Uterus (tissue), 4 donors: ENCODE measurements around the gene INPP5A. TPM values are rescaled to one million over a fixed set of nuclear protein-coding genes. Genes with fewer than 3 reads are reported as not detected.

ENCODE experiments used
- DNase-seq, 2 donors: peaks; one replicate each; pipeline ENCODE4 v3.0.0-alpha.2; 2019 to 2020
- H3K27ac ChIP-seq, 2 donors: fragments of 200-600 bp; sonication (generic); 1 replicate in 1 of 2; 2 replicates in 1 of 2; pipeline ENCODE4 v1.5.1; 2016 to 2018
- H3K27me3 ChIP-seq, 2 donors: fragments of 200-600 bp; sonication (generic); one replicate each; pipeline ENCODE4 v1.5.1; 2018 to 2019; ENCODE audit warnings: control low read depth in 1 of 2
- H3K36me3 ChIP-seq, 2 donors: fragments of 200-600 bp; sonication (generic); one replicate each; pipeline ENCODE4 v1.5.1; 2019; ENCODE audit warnings: control low read depth in 1 of 2
- H3K4me1 ChIP-seq, 2 donors: fragments of 200-600 bp; sonication (generic); one replicate each; pipeline ENCODE4 v1.5.1; 2018 to 2019; ENCODE audit warnings: control low read depth in 1 of 2
- H3K4me3 ChIP-seq, 2 donors: fragments of 200-600 bp; sonication (generic); 1 replicate in 1 of 2; 2 replicates in 1 of 2; pipeline ENCODE4 v1.5.1; 2018 to 2019; ENCODE audit warnings: mild to moderate bottlenecking in 1 of 2
- H3K9me3 ChIP-seq, 2 donors: fragments of 200-600 bp; sonication (generic); one replicate each; pipeline ENCODE4 v1.5.1; 2019; ENCODE audit warnings: control low read depth in 1 of 2
- CTCF ChIP-seq, 4 experiments: fragments of 200-600 bp in 2 of 4; fragments of 450-650 bp in 2 of 4; sonication (generic) in 2 of 4; IDR thresholded peaks; one replicate each; pipeline ENCODE4 v1.5.1; 2016 to 2019; ENCODE audit warnings: antibody characterized with exemption in 4 of 4, mild to moderate bottlenecking in 2 of 4, moderate library complexity in 1 of 4
- POLR2A ChIP-seq, 2 donors: fragments of 450-650 bp; IDR thresholded peaks; one replicate each; pipeline ENCODE4 v1.6.1; 2016; ENCODE audit warnings: antibody characterized with exemption in 2 of 2, mild to moderate bottlenecking in 1 of 2, moderate library complexity in 1 of 2
- intact Hi-C: fragments of 100-400 bp; cut with DNase I; formaldehyde crosslinking; loops from one replicate; pipeline ENCODE4 v1.15.1; 2023; ENCODE audit warnings: low total_unique reads
- total RNA-seq, 4 donors: library from RNA; depleted of rRNA in 3 of 4; stranded (reverse); fragments of >200 nt in 3 of 4; gene quantifications; one replicate each; pipeline versions ENCODE4 v1.1.0 to v1.2.4, GENCODE V29; 2014 to 2023
- donor health status: DM: yes; HTN: yes; CAD: no.

The INPP5A gene
- total RNA-seq, 4 donors from 2014 or later = 22.5 to 160 (median 93.2) TPM

- Histone ChIP-seq H3K27ac (no peak overlapping the region), H3K4me3 (no peak overlapping the region), H3K36me3 (no peaks in the 10 kb centered on the region), H3K27me3 (no peaks in the 10 kb centered on the region), H3K4me1 (peaks cover 0 to 7% of the 10 kb centered on the region in 2 donors), H3K9me3 (no peaks in the 10 kb centered on the region)
- TF ChIP-seq CTCF (IDR thresholded peaks at IDR 0.05) (no peak), POLR2A (IDR thresholded peaks at IDR 0.05) (no peak)
- peak; percentile 12 to 14 for DNase-seq
- intact Hi-C loops = no loop called here
Measured at GRCh38 chr10:132532749-132533560, 4.6 kb upstream of the INPP5A start.

- Histone ChIP-seq H3K27ac (no peak overlapping the region), H3K27me3 (no peaks in the 10 kb centered on the region), H3K4me1 (peaks cover 0 to 7% of the 10 kb centered on the region in 2 donors), H3K36me3 (no peaks in the 10 kb centered on the region), H3K9me3 (no peaks in the 10 kb centered on the region), H3K4me3 (no peak overlapping the region)
- intact Hi-C loops = no loop called here
- peak; percentile 14 to 15 for DNase-seq
- TF ChIP-seq CTCF (IDR thresholded peaks at IDR 0.05) (no peak), POLR2A (IDR thresholded peaks at IDR 0.05) (no peak)
Measured at GRCh38 chr10:132533571-132534260, 3.9 kb upstream of the INPP5A start.

- DNase-seq = peak; percentile 6 to 10
- TF ChIP-seq CTCF (IDR thresholded peaks at IDR 0.05) (no peak), POLR2A (IDR thresholded peaks at IDR 0.05) (no peak)
- Histone ChIP-seq H3K4me1 (peaks cover 0 to 7% of the 10 kb centered on the region in 2 donors), H3K27ac (no peak overlapping the region), H3K4me3 (no peak overlapping the region), H3K9me3 (no peaks in the 10 kb centered on the region), H3K27me3 (no peaks in the 10 kb centered on the region), H3K36me3 (no peaks in the 10 kb centered on the region)
- intact Hi-C loops = loop anchor here (5.0 kb wide), 1 partner anchor 103 kb away; no protein-coding TSS in a partner anchor
Measured at GRCh38 chr10:132534391-132535064, 3.1 kb upstream of the INPP5A start.

GRCh38 chr10:132535065-132535651 lies 2.4 kb upstream of the INPP5A start:
- peak; percentile 15 to 18 for DNase-seq
- H3K9me3 ChIP-seq = no peaks in the 10 kb centered on the region
- no peaks in the 10 kb centered on the region for H3K36me3 ChIP-seq
- H3K4me3 ChIP-seq = no peak overlapping the region
- peak overlapping the region in 1 of 2 donors; percentile 99 for H3K27ac ChIP-seq
- intact Hi-C loops = loop anchor here (5.0 kb wide), 1 partner anchor 102 kb away; no protein-coding TSS in a partner anchor
- TF ChIP-seq CTCF (IDR thresholded peaks at IDR 0.05) = no peak
- TF ChIP-seq POLR2A (IDR thresholded peaks at IDR 0.05) = no peak
- H3K4me1 ChIP-seq = peaks cover 0 to 7% of the 10 kb centered on the region in 2 donors
- no peaks in the 10 kb centered on the region for H3K27me3 ChIP-seq
